ENCODE data around the gene BICC1. TPM values are rescaled to one million over a fixed set of nuclear protein-coding genes. Genes with fewer than 3 reads are reported as not detected.

Gene BICC1
- total RNA-seq, 1 experiment from 2014 or later: 0.57 TPM

GRCh38 chr10:58836176-58836700 is 323.6 kb downstream of the BICC1 start:
- Histone ChIP-seq H3T11ph (ENCODE audit: low read length) (no peak overlapping the region), H2BK5ac (ENCODE audit: insufficient read length, low read length) (no peak overlapping the region), H3K23me2 (ENCODE audit: insufficient read length, low read depth, low read length, poor library complexity, severe bottlenecking) (no peaks in the 10 kb centered on the region), H2BK12ac (ENCODE audit: insufficient read length, low read depth, low read length) (no peak overlapping the region), H3K27me3 (ENCODE audit: insufficient read depth, low read length) (no peaks in the 10 kb centered on the region), H3K9me3 (ENCODE audit: control insufficient read depth, low read depth, low read length) (no peaks in the 10 kb centered on the region), H2BK15ac (ENCODE audit: low read depth, low read length) (no peak overlapping the region), H3K4me1 (ENCODE audit: insufficient read depth, low read length) (no peaks in the 10 kb centered on the region), H4K91ac (ENCODE audit: insufficient read length, low read depth, low read length) (no peak overlapping the region), H4K20me1 (ENCODE audit: control insufficient read depth, insufficient read depth, insufficient read length) (no peaks in the 10 kb centered on the region), H3K4ac (ENCODE audit: low read depth, low read length) (no peak overlapping the region), H4K5ac (ENCODE audit: insufficient read length, low read depth, low read length) (no peak overlapping the region), H3K79me2 (ENCODE audit: insufficient read depth, low read length) (no peaks in the 10 kb centered on the region), H3K14ac (ENCODE audit: insufficient read depth, low read length) (no peak overlapping the region), H2BK20ac (ENCODE audit: low read depth, low read length, poor library complexity, severe bottlenecking) (no peak overlapping the region), H3K18ac (ENCODE audit: insufficient read length, low read depth, low read length) (no peak overlapping the region), H3K27ac (ENCODE audit: insufficient read length, low read depth, low read length) (no peak overlapping the region), H3K9ac (ENCODE audit: extremely low read depth, insufficient read length, low read length) (no peak overlapping the region), H3K23ac (ENCODE audit: insufficient read length, low read depth, low read length) (no peak overlapping the region), H3K56ac (ENCODE audit: insufficient read length, low read depth, low read length) (no peak overlapping the region), H3K79me1 (ENCODE audit: insufficient read depth, low read depth, low read length, poor library complexity, severe bottlenecking) (no peaks in the 10 kb centered on the region), H4K8ac (replicated peaks; ENCODE audit: insufficient read length, low read depth, low read length) (no peak overlapping the region), H2AK5ac (ENCODE audit: insufficient read length, low read length) (no peak overlapping the region), H2AFZ (ENCODE audit: low read length) (no peak overlapping the region), H3K4me2 (ENCODE audit: insufficient read depth, insufficient read length, low read length) (no peak overlapping the region), H2BK120ac (ENCODE audit: low read depth, low read length, poor library complexity, severe bottlenecking) (no peak overlapping the region)
- DNase-seq: no peak
- Mint-ChIP-seq H3K9me3 (peaks cover 3 to 6% of the 10 kb centered on the region in 2 experiments; a peak in 3 of 5 replicates), H3K27me3 (ENCODE audit: low read depth) (no peaks in the 10 kb centered on the region), H3K36me3 (ENCODE audit: insufficient read depth in 1 of 3, low read depth in 3 of 3) (peaks cover 0 to 4% (median 0%) of the 10 kb centered on the region in 3 experiments; a peak in 1 of 7 replicates), H3K4me3 (no peak overlapping the region), H3K4me1 (peaks cover 2% of the 10 kb centered on the region in 2 experiments; a peak in 2 of 4 replicates), H3K27ac (no peak overlapping the region)
- TF ChIP-seq, protein P1, sequence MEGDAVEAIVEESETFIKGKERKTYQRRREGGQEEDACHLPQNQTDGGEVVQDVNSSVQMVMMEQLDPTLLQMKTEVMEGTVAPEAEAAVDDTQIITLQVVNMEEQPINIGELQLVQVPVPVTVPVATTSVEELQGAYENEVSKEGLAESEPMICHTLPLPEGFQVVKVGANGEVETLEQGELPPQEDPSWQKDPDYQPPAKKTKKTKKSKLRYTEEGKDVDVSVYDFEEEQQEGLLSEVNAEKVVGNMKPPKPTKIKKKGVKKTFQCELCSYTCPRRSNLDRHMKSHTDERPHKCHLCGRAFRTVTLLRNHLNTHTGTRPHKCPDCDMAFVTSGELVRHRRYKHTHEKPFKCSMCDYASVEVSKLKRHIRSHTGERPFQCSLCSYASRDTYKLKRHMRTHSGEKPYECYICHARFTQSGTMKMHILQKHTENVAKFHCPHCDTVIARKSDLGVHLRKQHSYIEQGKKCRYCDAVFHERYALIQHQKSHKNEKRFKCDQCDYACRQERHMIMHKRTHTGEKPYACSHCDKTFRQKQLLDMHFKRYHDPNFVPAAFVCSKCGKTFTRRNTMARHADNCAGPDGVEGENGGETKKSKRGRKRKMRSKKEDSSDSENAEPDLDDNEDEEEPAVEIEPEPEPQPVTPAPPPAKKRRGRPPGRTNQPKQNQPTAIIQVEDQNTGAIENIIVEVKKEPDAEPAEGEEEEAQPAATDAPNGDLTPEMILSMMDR (conservative IDR thresholded peaks at IDR 0.05): no peak
- no CpG with 5 or more reads among the region's 3 CpGs for WGBS (ENCODE audit: extremely low coverage, insufficient read length, low lambda C conversion rate)

All from H9 (cell line).